HepG2 (cell line): ENCODE measurements around the gene PCYOX1L. TPM values are rescaled to one million over a fixed set of nuclear protein-coding genes. Genes with fewer than 3 reads are reported as not detected.
A peak's percentile ranks its signal among the peaks of the same experiment; 100 is the strongest.

Experiments
- ADNP ChIP-seq: sonication (generic); formaldehyde crosslinking; IDR thresholded peaks from 2 replicates; pipeline ENCODE4 v1.4.0; 2020; ENCODE audit warnings: missing genetic modification reagents
- CBX2 ChIP-seq, 2 experiments: fragments of 200-600 bp in 1 of 2; sonication (generic); formaldehyde crosslinking in 1 of 2; IDR thresholded peaks; 2 replicates each; pipeline versions ENCODE4 v1.7.0 to v1.8.1; 2018 to 2022; ENCODE audit warnings: low read depth in 2 of 2, low read length in 1 of 2, mild to moderate bottlenecking in 1 of 2, missing genetic modification reagents in 1 of 2
- DR1 ChIP-seq: sonication (generic); formaldehyde crosslinking; IDR thresholded peaks from 2 replicates; pipeline ENCODE4 v1.8.0; 2021; ENCODE audit warnings: mild to moderate bottlenecking, missing genetic modification reagents, inconsistent platforms
- HOMEZ ChIP-seq: IDR thresholded peaks from 2 replicates; pipeline ENCODE4 v1.6.1; 2016; ENCODE audit warnings: low read depth
- LBX2 ChIP-seq: sonication (generic); formaldehyde crosslinking; IDR thresholded peaks from 2 replicates; pipeline ENCODE4 v1.5.0; 2020; ENCODE audit warnings: missing genetic modification reagents, mild to moderate bottlenecking, borderline replicate concordance
- MATR3 ChIP-seq: sonication (generic); formaldehyde crosslinking; IDR thresholded peaks from 2 replicates; pipeline ENCODE4 v1.4.0; 2020; ENCODE audit warnings: missing genetic modification reagents
- NR2F1 ChIP-seq, 2 experiments: fragments of 450-650 bp in 1 of 2; formaldehyde crosslinking in 1 of 2; IDR thresholded peaks; 2 replicates each; pipeline versions ENCODE4 v1.5.0 to v1.6.1; 2016 to 2020; ENCODE audit warnings: mild to moderate bottlenecking in 1 of 2, missing compliant biosample characterization in 1 of 2, missing genetic modification reagents in 1 of 2, moderate library complexity in 1 of 2
- SIN3A ChIP-seq: IDR thresholded peaks from 2 replicates; pipeline ENCODE4 v1.6.1; 2011; ENCODE audit warnings: low read depth, mild to moderate bottlenecking, control low read depth, low read length, borderline replicate concordance
- SIX1 ChIP-seq: sonication (generic); formaldehyde crosslinking; IDR thresholded peaks from 2 replicates; pipeline ENCODE4 v1.4.0; 2020; ENCODE audit warnings: missing genetic modification reagents, borderline replicate concordance
- TBP ChIP-seq: sonication (generic); formaldehyde crosslinking; IDR thresholded peaks from 2 replicates; pipeline ENCODE4 v1.5.0; 2020; ENCODE audit warnings: missing genetic modification reagents
- THYN1 ChIP-seq: sonication (generic); formaldehyde crosslinking; IDR thresholded peaks from 2 replicates; pipeline ENCODE4 v1.8.1; 2023; ENCODE audit warnings: low read depth, mild to moderate bottlenecking, moderate library complexity, missing genetic modification reagents, borderline replicate concordance
- ZMAT3 ChIP-seq: sonication (generic); formaldehyde crosslinking; conservative IDR thresholded peaks from 2 replicates; pipeline ENCODE4 v1.7.0; 2021; ENCODE audit warnings: missing genetic modification reagents
- ZNF143 ChIP-seq: sonication (generic); formaldehyde crosslinking; IDR thresholded peaks from 2 replicates; pipeline ENCODE4 v1.4.0; 2020; ENCODE audit warnings: missing genetic modification reagents
- ZNF253 ChIP-seq: sonication (generic); formaldehyde crosslinking; IDR thresholded peaks from 2 replicates; pipeline ENCODE4 v1.8.0; 2022; ENCODE audit warnings: mild to moderate bottlenecking, missing genetic modification reagents, borderline replicate concordance
- ZNF605 ChIP-seq: sonication (generic); formaldehyde crosslinking; IDR thresholded peaks from 2 replicates; pipeline ENCODE4 v1.8.0; 2022; ENCODE audit warnings: mild to moderate bottlenecking, missing genetic modification reagents
- ZNF609 ChIP-seq: sonication (generic); formaldehyde crosslinking; IDR thresholded peaks from 2 replicates; pipeline ENCODE4 v1.4.0; 2020; ENCODE audit warnings: mild to moderate bottlenecking, missing genetic modification reagents, borderline replicate concordance
- ZNF629 ChIP-seq: sonication (generic); formaldehyde crosslinking; conservative IDR thresholded peaks from 2 replicates; pipeline ENCODE4 v1.5.0; 2020; ENCODE audit warnings: missing genetic modification reagents
- ZNF704 ChIP-seq: sonication (generic); formaldehyde crosslinking; IDR thresholded peaks from 2 replicates; pipeline ENCODE4 v1.8.1; 2023; ENCODE audit warnings: mild to moderate bottlenecking, inconsistent platforms, moderate library complexity, missing genetic modification reagents, borderline replicate concordance
- polyA plus RNA-seq, 8 experiments: library from polyadenylated mRNA; depleted of rRNA in 3 of 8; stranded (reverse) in 7 of 8; unstranded in 1 of 8; fragments of >200 nt; fragmentation: Illumina TruSeq in 4 of 8; extraction: Trizol in 4 of 8; gene quantifications; 2 replicates each; pipeline versions ENCODE4 v1.2.1 to v1.2.3, GENCODE V29; 2011 to 2016; ENCODE audit warnings: low read depth in 4 of 8, missing spikeins in 1 of 8, mixed read lengths in 1 of 8; ENCODE audit not compliant: insufficient read depth in 1 of 8
- total RNA-seq, 5 experiments: library from RNA; depleted of rRNA; stranded (reverse); fragments of >200 nt; fragmentation: Illumina TruSeq; extraction: Trizol; gene quantifications; 2 replicates each; pipeline ENCODE4 v1.2.3, GENCODE V29; 2016; ENCODE audit warnings: low read depth in 1 of 5

The PCYOX1L gene
- total and polyA plus RNA-seq, 2 of the 13 experiments (the other 11 are each of a cell fraction or from before 2014, with no cell fraction given), result 1.00 to 3.7 TPM

GRCh38 chr5:149408252-149409099, 50.6 kb downstream of the PCYOX1L start (continued):
- no peak for TF ChIP-seq ZNF609 (CRISPR knock-in tag)
- no peak for TF ChIP-seq ZNF704
- no peak for TF ChIP-seq TBP (CRISPR knock-in tag)
- no peak for TF ChIP-seq ZNF143 (CRISPR knock-in tag)
- TF ChIP-seq ZNF253 (CRISPR knock-in tag), result no peak
- TF ChIP-seq ZNF629 (CRISPR knock-in tag), result peak; percentile 96
- no peak for TF ChIP-seq LBX2 (CRISPR knock-in tag)
- TF ChIP-seq ZNF605 (CRISPR knock-in tag), result no peak
- TF ChIP-seq DR1 (CRISPR knock-in tag), result no peak
- TF ChIP-seq ZMAT3, result no peak
- TF ChIP-seq MATR3 (CRISPR knock-in tag), result no peak
- no peak for TF ChIP-seq SIN3A
- TF ChIP-seq NR2F1 (CRISPR knock-in tag; IDR thresholded peaks at IDR 0.05), result no peak
- no peak for TF ChIP-seq HOMEZ (CRISPR knock-in tag)
- no peak for TF ChIP-seq CBX2 (IDR thresholded peaks at IDR 0.05; ENCODE audit: low read depth, low read length)
- TF ChIP-seq CBX2 (CRISPR knock-in tag; IDR thresholded peaks at IDR 0.05; ENCODE audit: low read depth), result no peak
- TF ChIP-seq ADNP (CRISPR knock-in tag), result 0 out of 2 replicates have a peak, but pooled peaks have one; percentile 12
- no peak for TF ChIP-seq SIX1 (CRISPR knock-in tag)
- no peak for TF ChIP-seq THYN1 (CRISPR knock-in tag)
